ENCODE data around the gene ID1.
"Not testable (repeated sequence)": the region's sequence is repeated elsewhere in the genome, so short reads cannot be mapped to it uniquely, and the experiment has no call there.

The ID1 gene

GRCh38 chr20:31596412-31596715 is 8.7 kb upstream of the ID1 start:
- H3K4me1 ChIP-seq (ENCODE audit: control insufficient read depth, insufficient read depth, low read length); H3K27ac ChIP-seq (ENCODE audit: low read depth, low read length); H3K27me3 ChIP-seq (ENCODE audit: control insufficient read depth, insufficient read depth, low read length); H3K36me3 ChIP-seq (ENCODE audit: control insufficient read depth, insufficient read depth, low read length); H3K9ac ChIP-seq (ENCODE audit: low read length); H3K4me3 ChIP-seq (ENCODE audit: low read length): not testable (repeated sequence)

- Histone ChIP-seq H3K27ac (ENCODE audit: low read depth, low read length) (no peak overlapping the region), H3K9ac (ENCODE audit: low read length) (no peak overlapping the region), H3K4me1 (ENCODE audit: control insufficient read depth, insufficient read depth, low read length) (no peaks in the 10 kb centered on the region)
These were observed 8.1 kb upstream of the ID1 start for GRCh38 chr20:31596831-31597480.

GRCh38 chr20:31597481-31597855 is 7.6 kb upstream of the ID1 start:
- no peak overlapping the region for H3K4me3 ChIP-seq (ENCODE audit: low read length)
- H3K9ac ChIP-seq (ENCODE audit: low read length), result no peak overlapping the region
- no peaks in the 10 kb centered on the region for H3K27me3 ChIP-seq (ENCODE audit: control insufficient read depth, insufficient read depth, low read length)
- no peaks in the 10 kb centered on the region for H3K4me1 ChIP-seq (ENCODE audit: control insufficient read depth, insufficient read depth, low read length)
- H3K36me3 ChIP-seq (ENCODE audit: control insufficient read depth, insufficient read depth, low read length), result no peaks in the 10 kb centered on the region
- H3K27ac ChIP-seq (ENCODE audit: low read depth, low read length), result no peak overlapping the region

More at GRCh38 chr20:31596831-31597480, 8.1 kb upstream of the ID1 start:
- H3K27me3 ChIP-seq (ENCODE audit: control insufficient read depth, insufficient read depth, low read length), result no peaks in the 10 kb centered on the region
- no peaks in the 10 kb centered on the region for H3K36me3 ChIP-seq (ENCODE audit: control insufficient read depth, insufficient read depth, low read length)
- no peak overlapping the region for H3K4me3 ChIP-seq (ENCODE audit: low read length)

GRCh38 chr20:31602431-31602778 is 2.7 kb upstream of the ID1 start:
- Histone ChIP-seq H3K27ac (ENCODE audit: low read depth, low read length) (no peak overlapping the region), H3K4me3 (ENCODE audit: low read length) (no peak overlapping the region), H3K27me3 (ENCODE audit: control insufficient read depth, insufficient read depth, low read length) (no peaks in the 10 kb centered on the region), H3K36me3 (ENCODE audit: control insufficient read depth, insufficient read depth, low read length) (no peaks in the 10 kb centered on the region), H3K9ac (ENCODE audit: low read length) (no peak overlapping the region), H3K4me1 (ENCODE audit: control insufficient read depth, insufficient read depth, low read length) (peaks cover 8% of the 10 kb centered on the region)

GRCh38 chr20:31602779-31603441 is 2.2 kb upstream of the ID1 start:
- H3K27ac ChIP-seq (ENCODE audit: low read depth, low read length), result no peak overlapping the region
- no peak overlapping the region for H3K9ac ChIP-seq (ENCODE audit: low read length)
- no peak overlapping the region for H3K4me3 ChIP-seq (ENCODE audit: low read length)
- no peaks in the 10 kb centered on the region for H3K36me3 ChIP-seq (ENCODE audit: control insufficient read depth, insufficient read depth, low read length)
- no peaks in the 10 kb centered on the region for H3K27me3 ChIP-seq (ENCODE audit: control insufficient read depth, insufficient read depth, low read length)
- H3K4me1 ChIP-seq (ENCODE audit: control insufficient read depth, insufficient read depth, low read length), result peaks cover 8% of the 10 kb centered on the region

GRCh38 chr20:31603822-31604566 is 1.1 kb upstream of the ID1 start:
- Histone ChIP-seq H3K27me3 (ENCODE audit: control insufficient read depth, insufficient read depth, low read length) (no peaks in the 10 kb centered on the region), H3K27ac (ENCODE audit: low read depth, low read length) (peak overlapping the region; percentile 48), H3K4me3 (ENCODE audit: low read length) (peak overlapping the region; percentile 77), H3K4me1 (ENCODE audit: control insufficient read depth, insufficient read depth, low read length) (peaks cover 8% of the 10 kb centered on the region), H3K36me3 (ENCODE audit: control insufficient read depth, insufficient read depth, low read length) (no peaks in the 10 kb centered on the region), H3K9ac (ENCODE audit: low read length) (no peak overlapping the region)

- no peaks in the 10 kb centered on the region for H3K27me3 ChIP-seq (ENCODE audit: control insufficient read depth, insufficient read depth, low read length)
- no peak overlapping the region for H3K9ac ChIP-seq (ENCODE audit: low read length)
- peak overlapping the region; percentile 77 for H3K4me3 ChIP-seq (ENCODE audit: low read length)
- peak overlapping the region; percentile 44 for H3K27ac ChIP-seq (ENCODE audit: low read depth, low read length)
- H3K4me1 ChIP-seq (ENCODE audit: control insufficient read depth, insufficient read depth, low read length), result peaks cover 8% of the 10 kb centered on the region
- no peaks in the 10 kb centered on the region for H3K36me3 ChIP-seq (ENCODE audit: control insufficient read depth, insufficient read depth, low read length)
These were observed 490 bp upstream of the ID1 start for GRCh38 chr20:31604567-31605030.

GRCh38 chr20:31605902-31606803 is 1.1 kb downstream of the ID1 start:
- Histone ChIP-seq H3K4me1 (ENCODE audit: control insufficient read depth, insufficient read depth, low read length) (peaks cover 8% of the 10 kb centered on the region), H3K9ac (ENCODE audit: low read length) (peak overlapping the region; percentile 43), H3K27me3 (ENCODE audit: control insufficient read depth, insufficient read depth, low read length) (no peaks in the 10 kb centered on the region), H3K4me3 (ENCODE audit: low read length) (peak overlapping the region; percentile 77), H3K36me3 (ENCODE audit: control insufficient read depth, insufficient read depth, low read length) (no peaks in the 10 kb centered on the region), H3K27ac (ENCODE audit: low read depth, low read length) (peak overlapping the region; percentile 72)

GRCh38 chr20:31606804-31607639 is 1.9 kb downstream of the ID1 start:
- peak overlapping the region; percentile 72 for H3K27ac ChIP-seq (ENCODE audit: low read depth, low read length)
- peak overlapping the region; percentile 77 for H3K4me3 ChIP-seq (ENCODE audit: low read length)
- no peaks in the 10 kb centered on the region for H3K36me3 ChIP-seq (ENCODE audit: control insufficient read depth, insufficient read depth, low read length)
- H3K9ac ChIP-seq (ENCODE audit: low read length), result peak overlapping the region; percentile 43
- H3K27me3 ChIP-seq (ENCODE audit: control insufficient read depth, insufficient read depth, low read length), result no peaks in the 10 kb centered on the region
- H3K4me1 ChIP-seq (ENCODE audit: control insufficient read depth, insufficient read depth, low read length), result peaks cover 8% of the 10 kb centered on the region

GRCh38 chr20:31607640-31608250 is 2.7 kb downstream of the ID1 start:
- H3K9ac ChIP-seq (ENCODE audit: low read length), result no peak overlapping the region
- no peaks in the 10 kb centered on the region for H3K27me3 ChIP-seq (ENCODE audit: control insufficient read depth, insufficient read depth, low read length)
- no peak overlapping the region for H3K27ac ChIP-seq (ENCODE audit: low read depth, low read length)
- H3K4me3 ChIP-seq (ENCODE audit: low read length), result peak overlapping the region; percentile 77
- H3K4me1 ChIP-seq (ENCODE audit: control insufficient read depth, insufficient read depth, low read length), result peaks cover 8% of the 10 kb centered on the region
- no peaks in the 10 kb centered on the region for H3K36me3 ChIP-seq (ENCODE audit: control insufficient read depth, insufficient read depth, low read length)

GRCh38 chr20:31608251-31608945 is 3.3 kb downstream of the ID1 start:
- H3K36me3 ChIP-seq (ENCODE audit: control insufficient read depth, insufficient read depth, low read length), result no peaks in the 10 kb centered on the region
- no peaks in the 10 kb centered on the region for H3K27me3 ChIP-seq (ENCODE audit: control insufficient read depth, insufficient read depth, low read length)
- H3K9ac ChIP-seq (ENCODE audit: low read length), result no peak overlapping the region
- peak overlapping the region; percentile 24 for H3K27ac ChIP-seq (ENCODE audit: low read depth, low read length)
- H3K4me1 ChIP-seq (ENCODE audit: control insufficient read depth, insufficient read depth, low read length), result peaks cover 8% of the 10 kb centered on the region
- no peak overlapping the region for H3K4me3 ChIP-seq (ENCODE audit: low read length)

Measured in rectal smooth muscle tissue (tissue), 1 donor.